Hematopoietic multipotent progenitor cell treated with erythropoietin and hydrocortisone succinate and interleukin-3 and kit ligand, for 17 days (in vitro differentiated cells): ENCODE results near the gene VAV3.
"Not testable (repeated sequence)": the region's sequence is repeated elsewhere in the genome, so short reads cannot be mapped to it uniquely, and the experiment has no call there.

ENCODE experiments used
- DNase-seq: peaks from one replicate; pipeline ENCODE4 v3.0.0-alpha.2; 2015; ENCODE audit warnings: low spot score

The VAV3 gene

DNA sequence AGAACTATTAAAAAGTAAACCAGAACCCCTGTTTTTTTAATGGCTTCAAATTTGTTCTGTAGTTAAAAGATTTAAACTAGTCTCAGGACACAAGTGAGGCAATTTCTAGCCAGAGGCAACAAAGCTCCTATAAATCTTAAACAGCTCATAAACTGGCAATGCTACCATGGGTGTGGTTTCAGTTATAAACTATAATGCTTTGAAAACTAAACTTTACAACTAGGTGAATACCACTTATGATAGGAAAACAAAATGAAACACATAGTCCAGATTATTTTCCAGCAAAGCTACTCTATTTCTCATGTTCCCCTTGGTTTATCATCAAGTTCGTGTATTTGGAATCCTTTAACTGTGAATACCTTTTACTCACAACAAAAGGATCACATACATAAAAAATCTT is 282.5 kb downstream of the VAV3 start:
- no peak for DNase-seq

GRCh38 chr1:107681001-107681479 is 283.9 kb downstream of the VAV3 start:
- DNase-seq = no peak

DNA sequence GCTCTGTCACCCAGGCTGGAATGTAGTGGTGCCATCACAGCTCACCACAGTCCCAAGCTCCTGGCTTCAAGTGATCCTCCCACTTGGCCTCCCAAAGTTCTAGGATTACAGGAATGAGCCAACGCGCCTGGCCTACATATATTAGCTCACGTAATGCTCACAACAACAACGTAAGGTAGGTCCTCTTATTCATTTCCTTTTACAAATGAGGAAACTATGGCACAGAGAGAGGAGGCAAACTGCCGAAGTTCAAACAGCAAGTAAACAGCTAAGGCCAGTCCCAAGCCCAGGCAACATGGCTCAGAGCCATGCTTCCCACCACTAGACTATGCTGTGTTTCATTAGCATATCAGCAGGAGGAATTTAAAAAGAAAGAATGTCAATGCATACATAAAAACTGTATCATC is 284.4 kb downstream of the VAV3 start:
- no peak for DNase-seq

- DNase-seq = no peak
These were observed 285.5 kb downstream of the VAV3 start for GRCh38 chr1:107679411-107679953.

GRCh38 chr1:107678993-107679392 is 286.0 kb downstream of the VAV3 start:
- no peak for DNase-seq

GRCh38 chr1:107677697-107678096 is 287.3 kb downstream of the VAV3 start:
- no peak for DNase-seq

- DNase-seq = no peak
These were observed 290.5 kb downstream of the VAV3 start for GRCh38 chr1:107674486-107674885.

- no peak for DNase-seq
These were observed 292.0 kb downstream of the VAV3 start for GRCh38 chr1:107673006-107673405.

DNA sequence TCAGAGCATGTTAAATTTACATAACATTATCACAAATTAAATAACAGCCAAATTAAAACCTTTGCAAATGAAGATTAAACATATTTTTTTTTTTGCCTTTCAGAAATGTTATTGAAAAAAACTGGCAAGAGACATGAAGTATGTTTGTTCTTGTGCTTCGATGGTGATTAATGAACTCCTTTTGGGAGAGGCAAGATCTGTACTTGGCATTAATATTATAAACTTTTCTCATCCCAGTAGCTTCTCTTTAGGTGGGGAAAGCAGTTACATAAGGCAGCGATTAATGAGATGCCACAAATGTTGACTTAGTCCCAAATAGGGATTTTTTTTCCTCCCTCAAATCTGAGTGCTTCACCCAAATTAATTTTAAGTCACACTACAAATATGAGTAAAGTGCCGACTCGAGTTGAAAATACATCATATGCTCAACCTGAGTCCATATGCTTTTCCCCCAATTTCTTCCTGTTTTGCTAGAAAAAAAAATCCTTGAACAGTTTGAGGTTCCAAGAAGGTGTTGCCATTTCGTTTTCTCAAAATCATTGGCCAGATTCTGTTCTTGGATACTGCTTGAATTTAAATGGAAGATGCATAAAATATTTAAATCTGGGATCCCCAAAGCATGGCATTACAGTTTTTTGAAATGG is 294.5 kb downstream of the VAV3 start:
- no peak for DNase-seq

- DNase-seq = no peak
These were observed 295.0 kb downstream of the VAV3 start for GRCh38 chr1:107669996-107670395.

DNA sequence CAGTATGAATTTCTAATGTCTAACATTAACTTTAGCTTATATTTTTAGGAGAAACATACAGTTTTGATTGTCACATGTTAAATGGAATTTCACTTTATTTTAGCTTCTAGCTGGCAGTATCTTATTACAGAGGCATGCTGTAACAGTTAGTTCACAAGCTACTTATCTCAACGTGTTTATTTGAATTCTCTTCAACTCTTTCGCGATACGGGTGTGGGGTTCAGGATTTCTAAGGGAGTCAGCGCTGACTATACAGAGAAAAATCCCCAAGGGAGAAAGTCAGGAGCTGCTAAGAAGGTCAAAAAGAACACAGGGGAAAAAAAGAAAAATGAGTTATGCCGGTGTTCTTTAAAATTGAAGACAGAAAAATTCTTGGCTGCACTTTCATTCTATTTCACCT is 296.2 kb downstream of the VAV3 start:
- DNase-seq = no peak

DNA sequence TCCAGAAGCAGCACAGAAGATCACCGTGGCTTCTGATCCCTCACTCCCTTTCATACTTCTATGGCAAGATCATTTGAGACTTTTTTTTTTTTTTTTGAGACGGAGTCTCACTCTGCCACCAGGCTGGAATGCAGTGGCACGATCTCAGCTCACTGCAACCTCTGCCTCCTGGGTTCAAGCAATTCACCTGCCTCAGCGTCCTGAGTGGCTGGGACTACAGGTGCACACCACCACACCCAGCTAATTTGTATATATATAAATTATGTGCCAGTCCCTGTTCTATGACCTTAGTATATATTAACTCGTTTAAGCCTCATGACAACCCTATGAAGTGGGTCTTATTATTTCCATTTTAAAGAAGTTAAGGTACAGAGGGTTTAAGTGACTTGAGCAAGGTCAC is 298.5 kb downstream of the VAV3 start:
- DNase-seq = no peak

DNA sequence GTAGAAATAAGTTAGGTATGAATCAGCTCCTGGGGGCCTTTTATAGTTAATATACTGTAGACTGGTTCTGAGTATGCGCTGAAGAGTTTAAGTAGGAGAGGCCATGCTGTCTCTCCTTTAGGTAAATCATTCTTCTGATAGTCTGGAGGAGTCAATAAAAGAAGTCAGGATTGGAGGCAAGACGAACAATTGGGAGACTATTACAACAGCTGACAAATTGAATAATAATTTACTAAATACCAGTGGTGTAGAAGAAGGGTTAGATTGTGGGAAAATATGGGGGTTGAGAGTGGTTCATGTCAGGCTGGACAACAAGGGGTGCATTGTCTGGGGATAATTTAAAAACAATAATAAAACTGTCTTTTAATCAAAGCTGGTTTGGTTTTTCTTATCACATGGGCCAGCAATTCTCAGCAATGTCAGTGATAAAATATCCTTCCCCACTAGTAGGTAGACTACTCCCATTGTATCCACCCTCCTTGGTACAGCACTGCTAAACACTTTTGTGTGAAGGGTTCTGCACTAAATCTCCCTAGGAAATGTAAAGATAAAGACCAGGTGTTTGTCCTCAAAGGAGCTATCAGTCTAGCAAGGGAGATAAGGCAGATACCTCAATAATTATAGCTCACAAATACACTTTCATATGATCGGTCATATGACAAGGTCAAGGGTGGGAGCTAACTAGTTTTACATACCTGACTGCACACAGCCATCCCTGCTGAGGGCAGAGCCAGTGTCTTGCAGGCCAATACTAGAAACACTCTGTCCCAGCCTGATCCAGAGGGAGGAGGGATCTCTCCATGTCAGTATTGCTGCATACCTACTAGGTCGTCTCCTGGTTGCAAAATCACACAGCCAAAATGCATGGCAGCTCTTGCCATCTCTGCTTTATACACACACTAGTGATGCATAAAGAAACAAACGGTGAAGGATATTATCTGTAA is 299.7 kb downstream of the VAV3 start:
- no peak for DNase-seq

DNA sequence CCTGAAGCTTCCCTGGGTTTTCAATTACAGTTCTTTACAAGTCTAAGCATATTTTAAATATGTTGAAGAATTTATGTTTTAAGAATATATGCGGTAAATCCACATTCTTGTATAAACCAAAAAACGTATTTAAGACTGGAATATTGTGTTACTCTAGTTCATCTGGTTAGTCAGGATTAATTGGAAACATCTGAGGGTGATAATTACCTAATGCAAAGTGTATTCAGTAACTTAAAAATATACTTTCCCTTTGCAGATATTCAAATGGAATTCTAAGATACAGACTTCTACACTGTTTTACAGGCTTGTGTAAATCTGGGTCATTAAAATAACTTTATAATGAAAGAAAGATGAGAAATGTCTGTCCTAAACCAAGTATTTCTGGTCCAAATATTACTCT is 302.0 kb downstream of the VAV3 start:
- no peak for DNase-seq

GRCh38 chr1:107661158-107661557 is 303.8 kb downstream of the VAV3 start:
- DNase-seq = no peak

- no peak for DNase-seq
These were observed 305.0 kb downstream of the VAV3 start for GRCh38 chr1:107659961-107660360.

GRCh38 chr1:107657356-107657755 is 307.6 kb downstream of the VAV3 start:
- no peak for DNase-seq

- no peak for DNase-seq
These were observed 311.2 kb downstream of the VAV3 start for GRCh38 chr1:107653765-107654164.

DNA sequence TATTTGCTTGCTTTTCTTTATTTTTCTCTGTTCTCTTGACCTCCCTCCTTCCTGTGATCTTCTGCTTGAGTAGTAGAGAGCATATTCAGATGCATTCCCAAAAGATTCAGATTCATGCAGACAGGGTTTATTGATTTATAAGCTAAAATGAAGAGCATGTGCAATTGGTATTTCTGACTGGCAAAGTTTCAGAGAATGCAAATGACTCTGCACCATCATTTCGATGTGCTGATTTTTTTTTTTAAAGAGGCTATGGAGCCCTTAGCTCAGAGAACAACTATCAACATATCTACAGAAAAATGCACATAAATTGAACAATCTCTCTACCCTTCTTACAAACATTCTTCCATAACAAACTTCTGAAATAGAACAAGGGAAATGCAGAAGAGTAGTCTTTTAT is 312.0 kb downstream of the VAV3 start:
- DNase-seq = no peak

DNA sequence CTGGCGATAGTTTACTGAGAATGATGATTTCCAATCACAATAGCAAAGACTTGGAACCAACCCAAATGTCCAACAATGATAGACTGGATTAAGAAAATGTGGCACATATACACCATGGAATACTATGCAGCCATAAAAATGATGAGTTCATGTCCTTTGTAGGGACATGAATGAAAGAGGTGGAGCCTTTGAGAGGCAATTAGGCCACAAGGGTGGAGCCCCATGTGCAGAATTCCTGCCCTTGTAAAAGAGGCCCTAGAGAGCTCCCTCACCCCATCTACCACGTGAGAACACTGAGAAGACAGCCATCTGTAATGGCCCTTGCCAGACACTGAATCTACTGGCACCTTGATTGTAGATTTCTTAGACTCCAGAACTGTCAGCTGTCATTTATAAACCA is 314.2 kb downstream of the VAV3 start:
- not testable (repeated sequence) for DNase-seq

- DNase-seq = no peak
These were observed 316.0 kb downstream of the VAV3 start for GRCh38 chr1:107649023-107649422.

DNA sequence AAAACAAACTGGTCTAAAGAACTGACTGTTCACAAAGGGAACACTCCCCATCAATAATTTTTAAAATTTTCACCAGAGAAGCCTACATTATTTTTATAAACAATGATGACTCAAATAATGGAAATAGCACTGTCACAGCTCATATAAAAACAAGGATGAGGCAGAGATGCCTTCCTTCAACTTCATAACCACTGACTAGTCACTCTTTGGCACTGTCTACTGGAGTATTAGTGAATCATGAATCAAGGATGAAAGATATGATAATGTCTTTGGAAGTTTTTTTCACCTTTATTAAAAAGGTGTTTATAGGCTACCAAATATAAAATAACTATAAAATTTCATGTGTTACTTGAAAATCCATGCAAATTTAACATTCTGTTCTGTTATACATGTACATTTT is 316.9 kb downstream of the VAV3 start:
- DNase-seq = no peak

DNA sequence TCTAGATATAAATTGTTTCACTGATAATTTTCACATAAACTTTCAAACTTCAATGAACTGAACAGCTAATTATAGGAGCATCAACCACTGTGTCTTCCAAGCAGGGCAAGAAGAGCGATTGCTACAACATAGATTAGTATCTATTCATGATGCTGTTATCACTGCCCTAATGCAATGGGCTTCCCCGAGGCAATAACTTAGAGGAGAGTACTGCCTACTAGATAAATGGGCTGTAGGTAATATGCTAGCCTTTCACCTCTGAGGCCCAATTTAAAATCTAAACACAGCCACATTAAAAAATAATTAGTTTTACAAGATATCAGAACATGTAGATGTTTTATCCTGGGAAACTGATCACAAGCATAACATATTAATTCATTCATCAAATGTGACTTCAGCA is 318.0 kb downstream of the VAV3 start:
- no peak for DNase-seq
